H9 (cell line): Measurements from ENCODE around the gene PTPRC. TPM values are rescaled to one million over a fixed set of nuclear protein-coding genes. Genes with fewer than 3 reads are reported as not detected.

Experiments used
- DNase-seq: peaks from one replicate; pipeline ENCODE4 v3.0.0-alpha.2; 2017
- H2AFZ ChIP-seq: one replicate; pipeline ENCODE4 v1.6.1; 2013; ENCODE audit warnings: mild to moderate bottlenecking, low read length, control low read depth, moderate library complexity
- H2AK5ac ChIP-seq: 2 replicates; pipeline ENCODE4 v1.6.1; 2013; ENCODE audit warnings: low read length, control low read depth, mixed read lengths; ENCODE audit not compliant: insufficient read length
- H2BK120ac ChIP-seq: one replicate; pipeline ENCODE4 v1.6.1; 2013; ENCODE audit warnings: low read depth, mild to moderate bottlenecking, low read length, control low read depth, inconsistent platforms; ENCODE audit not compliant: poor library complexity, severe bottlenecking
- H2BK12ac ChIP-seq: 2 replicates; pipeline ENCODE4 v1.6.1; 2013; ENCODE audit warnings: low read length, control low read depth, mixed read lengths, low read depth; ENCODE audit not compliant: insufficient read length
- H2BK15ac ChIP-seq: 2 replicates; pipeline ENCODE4 v1.6.1; 2013; ENCODE audit warnings: low read depth, low read length, control low read depth
- H2BK20ac ChIP-seq: one replicate; pipeline ENCODE4 v1.6.1; 2013; ENCODE audit warnings: low read depth, mild to moderate bottlenecking, low read length, control low read depth, inconsistent platforms; ENCODE audit not compliant: poor library complexity, severe bottlenecking
- H2BK5ac ChIP-seq: 2 replicates; pipeline ENCODE4 v1.6.1; 2013; ENCODE audit warnings: low read length, control low read depth, mixed read lengths; ENCODE audit not compliant: insufficient read length
- H3K14ac ChIP-seq: 2 replicates; pipeline ENCODE4 v1.6.1; 2013; ENCODE audit warnings: low read length, control low read depth; ENCODE audit not compliant: insufficient read depth
- H3K18ac ChIP-seq: 2 replicates; pipeline ENCODE4 v1.6.1; 2013; ENCODE audit warnings: low read depth, mild to moderate bottlenecking, mixed read lengths, low read length, control low read depth; ENCODE audit not compliant: insufficient read length
- H3K23ac ChIP-seq: 2 replicates; pipeline ENCODE4 v1.6.1; 2013; ENCODE audit warnings: low read length, control low read depth, mixed read lengths, low read depth; ENCODE audit not compliant: insufficient read length
- H3K23me2 ChIP-seq: 2 replicates; pipeline ENCODE4 v1.6.1; 2013; ENCODE audit warnings: low read depth, mild to moderate bottlenecking, mixed read lengths, low read length, control low read depth; ENCODE audit not compliant: insufficient read length, poor library complexity, severe bottlenecking
- H3K27ac ChIP-seq: 2 replicates; pipeline ENCODE4 v1.5.1; 2013; ENCODE audit warnings: low read length, control low read depth, mixed read lengths, low read depth; ENCODE audit not compliant: insufficient read length
- H3K27me3 ChIP-seq: 2 replicates; pipeline ENCODE4 v1.6.1; 2013; ENCODE audit warnings: low read length, control low read depth, inconsistent platforms; ENCODE audit not compliant: insufficient read depth
- H3K4ac ChIP-seq: 2 replicates; pipeline ENCODE4 v1.6.1; 2013; ENCODE audit warnings: low read depth, mild to moderate bottlenecking, control low read depth, inconsistent platforms, low read length, moderate library complexity
- H3K4me1 ChIP-seq: 2 replicates; pipeline ENCODE4 v1.6.1; 2013; ENCODE audit warnings: low read length, control low read depth, inconsistent platforms; ENCODE audit not compliant: insufficient read depth
- H3K4me2 ChIP-seq: 2 replicates; pipeline ENCODE4 v1.6.1; 2013; ENCODE audit warnings: low read length, control low read depth, mixed read lengths; ENCODE audit not compliant: insufficient read length, insufficient read depth
- H3K56ac ChIP-seq: 2 replicates; pipeline ENCODE4 v1.6.1; 2013; ENCODE audit warnings: low read depth, mild to moderate bottlenecking, mixed read lengths, low read length, control low read depth; ENCODE audit not compliant: insufficient read length
- H3K79me1 ChIP-seq: 2 replicates; pipeline ENCODE4 v1.6.1; 2013; ENCODE audit warnings: low read depth, mild to moderate bottlenecking, moderate library complexity, low read length, control low read depth, inconsistent platforms; ENCODE audit not compliant: insufficient read depth, poor library complexity, severe bottlenecking
- H3K79me2 ChIP-seq: 2 replicates; pipeline ENCODE4 v1.6.1; 2013; ENCODE audit warnings: low read length, control low read depth, inconsistent platforms; ENCODE audit not compliant: insufficient read depth
- H3K9ac ChIP-seq: 2 replicates; pipeline ENCODE4 v1.6.1; 2013; ENCODE audit warnings: low read length, control low read depth, mixed read lengths; ENCODE audit not compliant: insufficient read length; ENCODE audit errors: extremely low read depth
- H3K9me3 ChIP-seq: one replicate; pipeline ENCODE4 v1.6.1; 2013; ENCODE audit warnings: low read depth, low read length, inconsistent platforms; ENCODE audit not compliant: control insufficient read depth
- H3T11ph ChIP-seq: one replicate; pipeline ENCODE4 v1.6.1; 2013; ENCODE audit warnings: mild to moderate bottlenecking, low read length, control low read depth, inconsistent platforms
- H4K20me1 ChIP-seq: one replicate; pipeline ENCODE4 v1.6.1; 2013; ENCODE audit not compliant: control insufficient read depth, insufficient read length, insufficient read depth
- H4K5ac ChIP-seq: 2 replicates; pipeline ENCODE4 v1.6.1; 2013; ENCODE audit warnings: low read depth, mild to moderate bottlenecking, mixed read lengths, low read length, control low read depth; ENCODE audit not compliant: insufficient read length
- H4K8ac ChIP-seq: replicated peaks from 2 replicates; pipeline ENCODE4 v1.6.1; 2013; ENCODE audit warnings: low read length, control low read depth, mixed read lengths, low read depth; ENCODE audit not compliant: insufficient read length
- H4K91ac ChIP-seq: 2 replicates; pipeline ENCODE4 v1.6.1; 2013; ENCODE audit warnings: low read depth, mild to moderate bottlenecking, moderate library complexity, mixed read lengths, low read length, control low read depth; ENCODE audit not compliant: insufficient read length
- H3K27ac Mint-ChIP-seq, 3 experiments: 2 replicates in 2 of 3; 3 replicates in 1 of 3; pipeline ENCODE4 v1.8.0; 2020 to 2021; ENCODE audit warnings: mixed read lengths in 3 of 3, mild to moderate bottlenecking in 1 of 3, moderate library complexity in 1 of 3
- H3K27me3 Mint-ChIP-seq: 2 replicates; pipeline ENCODE4 v1.8.0; 2021; ENCODE audit warnings: low read depth, mild to moderate bottlenecking, moderate library complexity, mixed read lengths
- H3K36me3 Mint-ChIP-seq, 3 experiments: 2 replicates in 2 of 3; 3 replicates in 1 of 3; pipeline ENCODE4 v1.8.0; 2020 to 2021; ENCODE audit warnings: low read depth in 3 of 3, mixed read lengths in 3 of 3; ENCODE audit not compliant: insufficient read depth in 1 of 3
- H3K4me1 Mint-ChIP-seq, 2 experiments: 2 replicates each; pipeline ENCODE4 v1.8.0; 2020; ENCODE audit warnings: mixed read lengths in 2 of 2
- H3K4me3 Mint-ChIP-seq, 2 experiments: 2 replicates in 1 of 2; 3 replicates in 1 of 2; pipeline ENCODE4 v1.8.0; 2020 to 2021; ENCODE audit warnings: mild to moderate bottlenecking in 2 of 2, mixed read lengths in 2 of 2, moderate library complexity in 1 of 2
- H3K9me3 Mint-ChIP-seq, 2 experiments: 2 replicates in 1 of 2; 3 replicates in 1 of 2; pipeline ENCODE4 v1.8.0; 2020; ENCODE audit warnings: mild to moderate bottlenecking in 2 of 2, mixed read lengths in 2 of 2, moderate library complexity in 1 of 2
- CTCF ChIP-seq: fragments of 200-600 bp; sonication (generic); conservative IDR thresholded peaks from 3 replicates; pipeline ENCODE4 v1.8.0; 2021; ENCODE audit warnings: antibody characterized with exemption, mild to moderate bottlenecking
- WGBS: extraction: QIAGEN DNeasy Blood & Tissue Kit; methylation state at CpG from one replicate; pipeline ENCODE4 v1.1.7; 2013; ENCODE audit warnings: missing lambda C conversion rate, low lambda C conversion rate, mixed read lengths; ENCODE audit not compliant: insufficient read length; ENCODE audit errors: extremely low coverage; 5-methylcytosine and 5-hydroxymethylcytosine counted together
- total RNA-seq: library from RNA; stranded (reverse); gene quantifications from 2 replicates; pipeline ENCODE4 v1.2.1, GENCODE V29; 2021

Gene PTPRC
- total RNA-seq, 1 experiment from 2014 or later = not detected

GRCh38 chr1:198700396-198700795 is 61.6 kb downstream of the PTPRC start:
- Mint-ChIP-seq H3K27ac (peak overlapping the region; percentile 79 to 95 (median 92); a peak in 6 of 7 replicates), H3K9me3 (no peaks in the 10 kb centered on the region; a peak in 1 of 5 replicates), H3K27me3 (no peaks in the 10 kb centered on the region), H3K36me3 (no peaks in the 10 kb centered on the region), H3K4me1 (peaks cover 44% of the 10 kb centered on the region in 2 experiments), H3K4me3 (peak overlapping the region in 1 of 2 experiments; percentile 56; a peak in 4 of 5 replicates)
- TF ChIP-seq CTCF = no peak
- Histone ChIP-seq H3K56ac (no peak overlapping the region), H4K5ac (no peak overlapping the region), H2BK12ac (no peak overlapping the region), H3K27me3 (no peaks in the 10 kb centered on the region), H3K18ac (no peak overlapping the region), H4K91ac (no peak overlapping the region), H3T11ph (no peak overlapping the region), H3K9me3 (no peaks in the 10 kb centered on the region), H4K8ac (no peak overlapping the region), H3K79me2 (no peaks in the 10 kb centered on the region), H3K4me2 (peak overlapping the region; percentile 32), H2BK15ac (no peak overlapping the region), H3K14ac (no peak overlapping the region), H3K9ac (no peak overlapping the region), H2AK5ac (no peak overlapping the region), H2BK120ac (no peak overlapping the region), H3K4ac (no peak overlapping the region), H3K23ac (no peak overlapping the region), H2BK20ac (no peak overlapping the region), H2BK5ac (no peak overlapping the region), H2AFZ (no peak overlapping the region), H3K4me1 (peaks cover 12% of the 10 kb centered on the region; the same call in 1 of the 2 replicates), H3K23me2 (no peaks in the 10 kb centered on the region), H4K20me1 (no peaks in the 10 kb centered on the region), H3K79me1 (no peaks in the 10 kb centered on the region), H3K27ac (peak overlapping the region; percentile 33)
- no CpG with 5 or more reads among the region's 1 CpG for WGBS
- no peak for DNase-seq
